Erythroblast (primary cell): ENCODE measurements around the gene BTBD2.

Experiments used
- GATA1 ChIP-seq: IDR thresholded peaks from 2 replicates; pipeline ENCODE4 v1.6.1; 2011; ENCODE audit warnings: low read depth, mild to moderate bottlenecking, control low read depth, low read length, moderate library complexity
- POLR2A ChIP-seq: IDR thresholded peaks from 2 replicates; pipeline ENCODE4 v1.6.1; 2011; ENCODE audit warnings: mild to moderate bottlenecking, low read length

GRCh38 chr19:2048959-2049740, 33.6 kb upstream of the BTBD2 start:
- TF ChIP-seq POLR2A (no peak), GATA1 (no peak)
